Activated CD4-positive, alpha-beta T cell treated with anti-CD3 and anti-CD28 coated beads for 4 hours (primary cell): ENCODE measurements around the gene APP.

ENCODE experiments used
- DNase-seq, 2 donors: peaks; one replicate each; pipeline ENCODE4 v3.0.0-alpha.2; 2020

The APP gene

GRCh38 chr21:25897383-25897782 lies 273.2 kb downstream of the APP start:
- no peak for DNase-seq

DNA sequence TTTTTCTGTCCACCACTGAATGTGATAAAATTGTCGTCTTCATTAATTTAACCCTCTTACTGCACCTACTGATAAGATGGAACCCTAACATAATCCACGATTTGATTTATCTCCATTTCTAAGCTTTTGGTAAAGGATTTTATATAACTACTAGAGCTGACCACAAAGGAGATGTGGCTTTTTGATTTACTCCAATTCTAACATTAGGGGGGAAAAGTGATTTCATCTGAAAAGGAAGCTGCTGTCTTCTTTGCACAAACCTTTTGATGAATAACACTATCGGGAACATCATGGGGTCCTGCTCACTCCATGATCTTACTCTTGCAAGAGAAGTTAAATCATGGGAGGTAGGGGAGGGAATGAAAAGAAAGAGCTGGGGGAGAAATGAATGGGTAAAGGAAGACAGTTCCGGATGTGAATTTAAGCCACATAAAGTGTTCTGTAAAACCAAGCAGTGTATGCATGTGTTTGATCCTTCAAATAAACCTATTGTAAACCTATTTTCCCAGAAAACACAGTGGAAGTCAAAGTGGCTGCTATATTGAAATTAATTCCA lies 274.0 kb downstream of the APP start:
- no peak for DNase-seq

GRCh38 chr21:25895565-25896205 lies 274.9 kb downstream of the APP start:
- DNase-seq = peak in 1 of 2 donors; percentile 10

GRCh38 chr21:25893191-25893590 lies 277.4 kb downstream of the APP start:
- DNase-seq = no peak

- peak in 1 of 2 donors; percentile 7 for DNase-seq
These were observed 279.0 kb downstream of the APP start for GRCh38 chr21:25891596-25891995.

DNA sequence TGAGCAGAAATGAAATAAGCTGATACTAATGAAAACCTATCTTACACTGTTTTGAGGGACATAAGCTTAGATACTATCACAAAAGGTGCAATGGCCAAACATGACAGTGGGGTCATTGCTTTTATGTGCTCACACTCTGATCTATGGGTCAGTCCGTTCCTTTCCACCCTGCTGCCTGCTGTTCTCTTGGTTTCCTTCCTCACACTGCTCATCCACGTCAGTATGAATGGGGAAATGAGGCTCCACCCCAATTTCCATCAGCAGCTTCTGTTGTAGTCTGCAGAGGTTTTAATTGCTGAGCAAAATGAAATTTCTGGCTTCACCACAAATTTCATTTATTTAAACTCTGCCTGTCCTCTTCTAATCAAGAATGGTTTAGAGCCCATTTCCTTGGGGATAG lies 280.6 kb downstream of the APP start:
- no peak for DNase-seq

DNA sequence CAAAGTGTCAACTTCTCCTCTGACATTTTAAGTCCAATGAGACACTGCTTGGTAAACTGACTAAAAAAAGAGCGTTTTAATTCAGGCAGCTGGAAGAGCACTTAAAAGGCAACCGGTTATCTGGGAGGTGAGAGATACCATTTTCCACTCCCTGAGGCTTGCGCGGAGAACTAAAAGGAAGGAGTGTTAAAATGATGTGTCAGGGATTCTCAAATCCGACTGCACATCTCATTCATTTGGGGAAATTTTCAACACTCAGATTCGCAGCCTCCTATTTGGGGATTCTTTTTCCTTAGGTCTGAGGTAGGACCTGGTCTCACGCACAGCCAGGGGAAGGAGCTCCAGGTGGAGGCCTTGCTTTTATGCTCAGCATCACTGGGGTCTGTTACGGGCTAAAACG lies 281.9 kb downstream of the APP start:
- DNase-seq = no peak

DNA sequence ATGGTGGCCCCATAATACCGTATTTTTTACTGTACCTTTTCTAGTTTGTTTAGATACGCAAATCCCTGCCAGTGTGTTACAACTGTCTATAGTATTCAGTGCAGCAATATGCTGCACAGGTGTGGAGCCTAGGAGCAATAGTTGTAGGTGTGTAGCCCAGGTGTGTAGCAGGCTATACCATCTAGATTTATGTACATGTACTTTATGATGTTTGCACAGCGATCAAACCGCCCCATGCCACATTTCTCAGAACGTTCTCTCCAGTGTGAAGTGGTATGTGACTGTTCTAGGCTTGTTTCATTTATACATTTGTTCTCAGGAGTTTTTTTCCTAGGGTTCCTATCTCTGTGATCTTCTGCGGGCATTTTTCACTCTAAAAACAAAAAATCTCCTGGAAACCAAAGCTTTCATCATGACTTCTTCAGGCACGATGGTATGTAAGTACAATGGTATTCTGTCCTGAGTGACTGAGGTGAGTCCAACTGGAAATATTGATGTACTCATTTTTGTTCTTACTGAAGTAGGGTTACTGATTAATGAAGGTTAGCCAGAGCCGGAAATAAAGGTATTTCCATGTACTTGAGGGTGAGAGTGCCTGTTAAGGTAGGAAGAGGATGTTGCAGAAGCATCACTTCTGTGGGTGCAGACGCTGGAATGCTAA lies 282.8 kb downstream of the APP start:
- no peak for DNase-seq

DNA sequence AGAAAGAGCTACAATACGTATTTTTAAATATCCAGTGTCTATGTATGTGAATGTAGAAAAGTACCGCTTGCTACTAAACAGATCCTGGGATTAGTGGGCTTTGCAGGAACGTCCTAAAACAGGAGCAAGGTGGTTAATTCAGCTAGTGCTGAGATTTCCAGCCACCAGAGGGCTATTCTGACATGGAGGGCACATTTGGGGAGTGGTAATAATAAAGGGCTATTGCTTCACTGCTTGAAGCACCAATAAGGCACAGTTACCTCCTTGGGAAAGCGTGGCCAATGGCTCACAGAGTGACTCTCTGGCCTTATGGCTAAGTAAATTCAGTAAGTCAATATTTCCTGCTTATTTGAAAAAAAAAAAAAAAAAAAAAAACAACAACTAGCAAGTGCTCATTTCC lies 283.4 kb downstream of the APP start:
- DNase-seq = no peak

DNA sequence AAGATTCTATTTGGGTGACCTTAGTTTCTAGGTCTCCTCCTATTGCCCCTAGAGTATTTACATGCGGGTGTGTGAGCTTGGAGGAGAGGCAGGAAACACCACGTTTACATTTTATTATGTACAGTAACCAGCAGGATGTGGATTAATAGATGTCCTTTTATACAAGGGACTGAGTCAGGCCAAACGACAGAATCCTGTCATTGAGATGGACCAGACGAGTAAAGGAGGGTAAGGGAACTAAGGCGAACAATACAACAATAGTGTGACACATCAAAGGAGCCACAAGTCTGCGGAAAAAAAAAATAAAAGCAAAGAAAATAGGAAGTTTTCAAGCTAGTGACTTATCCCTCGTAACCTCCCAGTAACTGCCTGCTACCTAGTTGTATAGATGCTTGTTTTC lies 284.7 kb downstream of the APP start:
- DNase-seq = no peak

DNA sequence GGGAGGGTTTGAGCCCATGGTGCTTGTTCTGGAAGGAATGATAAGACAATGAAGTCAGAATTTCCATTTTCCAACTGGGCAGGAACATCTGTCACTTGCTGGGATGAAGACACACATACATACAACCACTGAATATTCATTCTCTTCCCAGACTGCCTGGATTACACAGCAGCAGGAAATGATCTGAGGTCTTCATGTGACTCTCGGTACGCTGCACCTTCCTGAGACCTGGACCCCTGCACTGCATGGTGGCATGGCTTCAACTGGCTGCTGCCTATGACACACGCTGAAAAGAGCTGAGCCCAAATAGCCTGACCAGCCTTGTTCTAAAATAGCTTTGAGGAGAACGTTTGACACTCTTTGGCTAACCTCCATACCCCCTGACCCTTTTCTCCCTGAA lies 285.2 kb downstream of the APP start:
- no peak for DNase-seq

GRCh38 chr21:25884311-25884710 lies 286.3 kb downstream of the APP start:
- no peak for DNase-seq

DNA sequence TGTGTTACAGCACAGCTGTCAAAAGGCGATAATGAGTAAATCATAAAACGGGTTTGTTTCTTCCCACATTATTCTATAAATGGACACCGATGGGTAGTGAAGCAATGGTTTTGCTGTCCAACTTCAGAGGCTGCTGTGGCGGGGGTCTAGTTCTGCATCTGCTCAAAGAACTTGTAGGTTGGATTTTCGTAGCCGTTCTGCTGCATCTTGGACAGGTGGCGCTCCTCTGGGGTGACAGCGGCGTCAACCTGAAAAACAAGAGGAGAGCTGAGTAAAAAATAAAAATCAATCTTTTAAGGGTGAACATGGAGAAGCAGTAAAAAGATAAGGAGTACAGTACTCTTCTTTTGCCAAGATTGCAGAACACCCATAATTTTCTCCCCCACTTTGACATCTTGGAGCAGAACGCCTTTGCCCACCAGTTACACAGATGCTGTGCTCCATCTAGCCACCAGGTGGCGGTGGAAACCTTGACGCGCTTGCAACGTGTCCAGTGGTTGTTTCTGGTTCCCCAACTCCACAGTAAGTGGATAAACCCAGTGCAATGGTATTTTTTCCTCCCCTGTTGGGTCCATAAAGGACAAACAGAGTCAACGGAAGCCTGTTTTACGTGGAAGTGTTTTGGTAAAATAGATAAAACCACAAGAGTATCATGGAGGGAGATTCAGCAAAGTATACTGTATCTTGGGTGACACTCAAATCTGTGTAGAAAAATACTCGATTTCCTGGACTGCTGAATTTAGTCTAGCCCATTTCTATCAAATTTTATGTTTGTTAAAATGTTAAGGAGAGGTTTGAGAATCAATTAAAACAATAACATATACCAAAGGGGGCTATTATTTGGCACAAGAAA lies 288.8 kb downstream of the APP start:
- peak; percentile 32 to 47 for DNase-seq

GRCh38 chr21:25879203-25879602 lies 291.4 kb downstream of the APP start:
- no peak for DNase-seq

DNA sequence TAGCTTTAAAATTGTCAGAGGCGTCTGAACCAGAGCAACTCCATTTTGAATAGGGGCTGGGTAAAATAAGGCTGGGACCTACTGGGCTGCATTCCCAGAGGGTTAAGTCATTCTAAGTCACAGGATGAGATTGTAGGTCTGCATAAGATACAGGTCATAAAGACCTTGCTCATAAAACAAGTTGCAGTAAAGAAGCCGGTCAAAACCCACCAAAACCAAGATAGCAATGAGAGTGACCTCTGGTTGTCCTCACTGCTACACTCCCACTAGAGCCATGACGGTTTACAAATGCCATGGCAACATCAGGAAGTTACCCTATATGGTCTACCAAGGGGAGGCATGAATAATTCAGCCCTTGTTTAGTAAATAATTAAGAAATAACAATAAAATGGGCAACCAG lies 292.2 kb downstream of the APP start:
- DNase-seq = no peak

DNA sequence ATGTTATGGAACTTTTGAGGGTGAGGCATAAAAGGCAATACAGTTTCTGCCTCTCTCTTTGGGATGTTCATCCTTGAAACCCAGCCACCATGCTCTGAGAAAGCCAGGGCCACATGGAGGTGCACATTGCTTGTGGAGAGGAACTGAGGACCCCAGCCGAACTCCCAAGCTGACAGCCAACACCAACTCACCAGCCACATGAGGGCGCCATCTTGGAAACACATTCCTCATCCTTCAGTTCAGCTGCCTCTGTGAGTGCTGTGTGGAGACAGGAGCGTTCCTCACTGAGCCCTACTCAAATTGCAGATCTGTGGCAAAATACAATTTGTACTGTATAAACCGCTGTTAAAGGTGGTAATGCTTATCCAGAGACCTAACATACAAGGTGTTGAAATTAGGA lies 298.3 kb downstream of the APP start:
- DNase-seq = no peak

GRCh38 chr21:25871566-25871965 lies 299.0 kb downstream of the APP start:
- DNase-seq = no peak

- DNase-seq = no peak
These were observed 300.5 kb downstream of the APP start for GRCh38 chr21:25870084-25870483.

GRCh38 chr21:25867061-25867460 lies 303.5 kb downstream of the APP start:
- DNase-seq = no peak

- DNase-seq = no peak
These were observed 306.8 kb downstream of the APP start for GRCh38 chr21:25863747-25864146.

- no peak for DNase-seq
These were observed 307.5 kb downstream of the APP start for GRCh38 chr21:25863031-25863430.

DNA sequence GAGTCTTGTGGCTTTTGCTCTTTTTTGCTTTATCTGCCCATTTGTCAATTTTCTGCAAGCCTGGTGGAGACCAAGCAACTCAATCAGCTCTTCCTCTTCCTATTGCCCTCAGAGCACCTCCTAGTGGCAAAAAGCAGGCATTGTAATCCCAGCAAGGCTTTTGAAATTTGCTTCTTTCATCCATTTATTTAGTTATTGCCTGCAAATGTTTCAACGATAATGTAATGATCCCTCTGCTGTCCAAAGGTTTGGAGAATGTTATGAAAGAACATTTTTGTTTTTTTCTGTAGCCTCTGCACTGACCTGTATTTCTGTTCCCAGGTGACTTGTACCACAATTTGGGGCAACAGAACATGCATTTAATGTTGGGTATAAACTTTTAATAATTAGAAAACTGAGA lies 308.0 kb downstream of the APP start:
- peak in 1 of 2 donors; percentile 8 for DNase-seq

DNA sequence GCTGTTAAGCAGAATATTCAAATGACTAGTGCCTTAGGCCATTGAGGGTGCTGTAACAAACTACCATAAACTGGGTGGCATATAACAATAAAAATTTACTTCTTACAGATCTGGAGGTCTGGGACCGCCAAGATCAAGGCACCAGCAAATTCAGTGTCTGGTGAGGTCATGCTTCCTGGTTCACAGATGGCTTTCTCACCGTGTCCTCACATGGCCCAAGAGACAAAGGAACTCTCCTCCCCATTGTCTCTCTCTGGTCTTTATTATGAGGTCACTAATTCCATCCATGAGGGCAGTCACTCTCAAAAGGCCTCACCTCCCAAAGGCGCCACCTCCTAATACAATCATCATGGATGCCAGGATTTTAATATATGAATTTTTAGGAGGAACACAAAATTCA lies 308.5 kb downstream of the APP start:
- DNase-seq = no peak
